ENCODE data around the gene ATP2A2.

ATP2A2 gene

GRCh38 chr12:110342157-110342556, 61.1 kb downstream of the ATP2A2 start:
- in situ Hi-C loops (cut with HindIII; ENCODE audit: low sequenced_read_pairs): no loop called here

GRCh38 chr12:110343114-110343513, 62.1 kb downstream of the ATP2A2 start:
- no peak for TF ChIP-seq CTCF (IDR thresholded peaks at IDR 0.05; ENCODE audit: low read depth, low read length, missing control alignments)
- no peak for DNase-seq (ENCODE audit: low read depth)
- no peak overlapping the region for H3K4me3 ChIP-seq (ENCODE audit: low read depth, low read length)
- in situ Hi-C loops (cut with HindIII; ENCODE audit: low sequenced_read_pairs): no loop called here

More at GRCh38 chr12:110342157-110342556, 61.1 kb downstream of the ATP2A2 start:
- H3K4me3 ChIP-seq (ENCODE audit: low read depth, low read length): no peak overlapping the region
- no peak for TF ChIP-seq CTCF (IDR thresholded peaks at IDR 0.05; ENCODE audit: low read depth, low read length, missing control alignments)
- DNase-seq (ENCODE audit: low read depth): no peak

- no peak for DNase-seq (ENCODE audit: low read depth)
- no peak overlapping the region for H3K4me3 ChIP-seq (ENCODE audit: low read depth, low read length)
- TF ChIP-seq CTCF (IDR thresholded peaks at IDR 0.05; ENCODE audit: low read depth, low read length, missing control alignments): no peak
- in situ Hi-C loops (cut with HindIII; ENCODE audit: low sequenced_read_pairs): no loop called here
Observed at GRCh38 chr12:110343736-110344555, 62.9 kb downstream of the ATP2A2 start.

- H3K4me3 ChIP-seq (ENCODE audit: low read depth, low read length): no peak overlapping the region
- DNase-seq (ENCODE audit: low read depth): no peak
- TF ChIP-seq CTCF (IDR thresholded peaks at IDR 0.05; ENCODE audit: low read depth, low read length, missing control alignments): no peak
- in situ Hi-C loops (cut with HindIII; ENCODE audit: low sequenced_read_pairs): no loop called here
Observed at GRCh38 chr12:110344657-110345056, 63.6 kb downstream of the ATP2A2 start.

GRCh38 chr12:110345176-110345661, 64.2 kb downstream of the ATP2A2 start:
- no peak for TF ChIP-seq CTCF (IDR thresholded peaks at IDR 0.05; ENCODE audit: low read depth, low read length, missing control alignments)
- DNase-seq (ENCODE audit: low read depth): no peak
- no peak overlapping the region for H3K4me3 ChIP-seq (ENCODE audit: low read depth, low read length)
- in situ Hi-C loops (cut with HindIII; ENCODE audit: low sequenced_read_pairs): no loop called here

- no peak for DNase-seq (ENCODE audit: low read depth)
- in situ Hi-C loops (cut with HindIII; ENCODE audit: low sequenced_read_pairs): no loop called here
- no peak for TF ChIP-seq CTCF (IDR thresholded peaks at IDR 0.05; ENCODE audit: low read depth, low read length, missing control alignments)
- H3K4me3 ChIP-seq (ENCODE audit: low read depth, low read length): no peak overlapping the region
Observed at GRCh38 chr12:110345963-110346362, 64.9 kb downstream of the ATP2A2 start.

Data from astrocyte of the cerebellum (primary cell).